Activated CD4-positive, alpha-beta T cell treated with anti-CD3 and anti-CD28 coated beads, Interleukin-2, amount 50 U/mL, for 1 hour (primary cell): Measurements from ENCODE around the gene CFI.

Experiments
- DNase-seq: peaks from one replicate; pipeline ENCODE4 v3.0.0-alpha.2; 2020

The CFI gene

GRCh38 chr4:109801895-109802319 is at the start of gene CFI:
CFI (minus strand) TSS chr4:109801999; CDS start chr4:109801971, 28 bp downstream.
- DNase-seq = no peak

- DNase-seq = no peak
Measured at GRCh38 chr4:109850601-109851000, 48.8 kb upstream of the CFI start.

- DNase-seq = no peak
Measured at GRCh38 chr4:109848501-109848900, 46.7 kb upstream of the CFI start.

GRCh38 chr4:109847896-109848442 is 46.2 kb upstream of the CFI start, which contains the start of gene LRIT3:
LRIT3 (plus strand) TSS chr4:109848107; CDS start chr4:109848202, 95 bp downstream.
- DNase-seq = no peak

- DNase-seq = no peak
Measured at GRCh38 chr4:109846395-109847098, 44.7 kb upstream of the CFI start.

GRCh38 chr4:109836985-109837384 is 35.2 kb upstream of the CFI start:
- no peak for DNase-seq

- no peak for DNase-seq
Measured at GRCh38 chr4:109833756-109834155, 32.0 kb upstream of the CFI start.

GRCh38 chr4:109827672-109828071 is 25.9 kb upstream of the CFI start, which contains the start of gene RRH:
RRH (plus strand) TSS chr4:109827972; CDS start chr4:109828028, 56 bp downstream.
- DNase-seq = no peak

GRCh38 chr4:109826719-109827118 is 24.9 kb upstream of the CFI start:
- no peak for DNase-seq

- DNase-seq = no peak
Measured at GRCh38 chr4:109821185-109821584, 19.4 kb upstream of the CFI start.

GRCh38 chr4:109820563-109820962 is 18.8 kb upstream of the CFI start:
- no peak for DNase-seq

GRCh38 chr4:109818268-109818667 is 16.5 kb upstream of the CFI start:
- no peak for DNase-seq

- DNase-seq = no peak
Measured at GRCh38 chr4:109816894-109817293, 15.1 kb upstream of the CFI start.

GRCh38 chr4:109816082-109816442 is 14.3 kb upstream of the CFI start:
- peak; percentile 34 for DNase-seq

GRCh38 chr4:109815151-109816081 is 13.6 kb upstream of the CFI start, which contains the start of gene GAR1:
GAR1 (plus strand) TSS chr4:109815762; CDS start chr4:109816165, 403 bp downstream.
- peak; percentile 81 for DNase-seq

GRCh38 chr4:109811707-109812106 is 9.9 kb upstream of the CFI start:
- DNase-seq = no peak

- DNase-seq = no peak
Measured at GRCh38 chr4:109810552-109811387, 9.0 kb upstream of the CFI start.

GRCh38 chr4:109809655-109810054 is 7.9 kb upstream of the CFI start:
- DNase-seq = no peak

GRCh38 chr4:109803924-109804571 is 2.2 kb upstream of the CFI start:
- no peak for DNase-seq

GRCh38 chr4:109801099-109801789 is 555 bp downstream of the CFI start:
- DNase-seq = no peak

GRCh38 chr4:109798866-109799265 is 2.9 kb downstream of the CFI start:
- no peak for DNase-seq
